ENCODE data around the gene RUNX2.

DNA sequence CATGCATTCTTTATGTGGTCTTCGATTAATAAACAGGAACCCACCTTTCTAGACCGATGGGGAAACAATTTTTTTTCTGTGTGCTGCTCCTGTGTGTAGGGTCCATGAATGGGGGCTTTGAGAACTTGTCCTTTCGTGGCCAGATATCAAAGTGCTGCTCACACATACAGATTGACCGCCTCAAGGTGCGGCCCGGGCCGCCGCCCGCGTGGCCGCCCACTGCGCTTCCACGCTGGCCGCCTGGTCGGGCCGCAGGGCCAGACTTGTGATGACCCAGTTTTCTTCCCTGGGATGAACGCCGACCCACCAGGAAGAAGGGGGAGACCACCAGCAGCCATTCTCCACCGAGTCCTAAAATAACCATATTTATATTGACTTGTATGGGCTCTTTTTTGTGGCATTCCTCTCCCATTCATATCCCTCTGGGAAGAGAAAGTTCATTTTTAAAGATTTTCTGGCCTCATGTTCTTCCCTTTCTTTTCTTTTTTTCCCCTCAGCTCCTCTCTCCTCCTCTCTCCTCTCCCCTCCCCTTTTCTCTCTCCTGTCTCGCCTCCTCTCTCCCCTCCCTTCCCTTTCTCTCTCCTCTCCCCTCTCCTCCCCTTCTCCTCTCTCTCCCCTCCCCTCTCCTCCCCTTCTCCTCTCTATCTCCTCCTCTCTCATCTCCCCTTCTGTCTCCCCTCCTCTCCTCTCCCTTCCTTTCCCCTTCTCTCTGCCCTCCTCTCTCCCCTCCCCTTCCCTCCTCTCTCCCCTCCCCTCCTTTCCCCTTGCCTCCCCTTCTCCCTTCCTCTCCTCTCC is 314.4 kb downstream of the RUNX2 start:
- no peak for TF ChIP-seq POLR2A (IDR thresholded peaks at IDR 0.05)
- TF ChIP-seq, protein P1, sequence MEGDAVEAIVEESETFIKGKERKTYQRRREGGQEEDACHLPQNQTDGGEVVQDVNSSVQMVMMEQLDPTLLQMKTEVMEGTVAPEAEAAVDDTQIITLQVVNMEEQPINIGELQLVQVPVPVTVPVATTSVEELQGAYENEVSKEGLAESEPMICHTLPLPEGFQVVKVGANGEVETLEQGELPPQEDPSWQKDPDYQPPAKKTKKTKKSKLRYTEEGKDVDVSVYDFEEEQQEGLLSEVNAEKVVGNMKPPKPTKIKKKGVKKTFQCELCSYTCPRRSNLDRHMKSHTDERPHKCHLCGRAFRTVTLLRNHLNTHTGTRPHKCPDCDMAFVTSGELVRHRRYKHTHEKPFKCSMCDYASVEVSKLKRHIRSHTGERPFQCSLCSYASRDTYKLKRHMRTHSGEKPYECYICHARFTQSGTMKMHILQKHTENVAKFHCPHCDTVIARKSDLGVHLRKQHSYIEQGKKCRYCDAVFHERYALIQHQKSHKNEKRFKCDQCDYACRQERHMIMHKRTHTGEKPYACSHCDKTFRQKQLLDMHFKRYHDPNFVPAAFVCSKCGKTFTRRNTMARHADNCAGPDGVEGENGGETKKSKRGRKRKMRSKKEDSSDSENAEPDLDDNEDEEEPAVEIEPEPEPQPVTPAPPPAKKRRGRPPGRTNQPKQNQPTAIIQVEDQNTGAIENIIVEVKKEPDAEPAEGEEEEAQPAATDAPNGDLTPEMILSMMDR (IDR thresholded peaks at IDR 0.05) = no peak
